Activated naive CD8-positive, alpha-beta T cell treated with anti-CD3 and anti-CD28 coated beads for 36 hours (primary cell): ENCODE measurements around the gene SLC9A8. TPM values are rescaled to one million over a fixed set of nuclear protein-coding genes. Genes with fewer than 3 reads are reported as not detected.

Source experiments
- DNase-seq: peaks from one replicate; pipeline ENCODE4 v3.0.0; 2021
- H3K27ac Mint-ChIP-seq: one replicate; pipeline ENCODE4 v1.8.0; 2022; ENCODE audit warnings: mild to moderate bottlenecking, moderate library complexity, mixed read lengths
- H3K27me3 Mint-ChIP-seq: one replicate; pipeline ENCODE4 v1.8.0; 2022; ENCODE audit warnings: mild to moderate bottlenecking, mixed read lengths
- H3K36me3 Mint-ChIP-seq: one replicate; pipeline ENCODE4 v1.8.0; 2021; ENCODE audit warnings: mild to moderate bottlenecking, mixed read lengths
- H3K4me1 Mint-ChIP-seq: one replicate; pipeline ENCODE4 v1.8.0; 2021; ENCODE audit warnings: mixed read lengths
- H3K4me3 Mint-ChIP-seq: one replicate; pipeline ENCODE4 v1.8.0; 2022; ENCODE audit warnings: mild to moderate bottlenecking, moderate library complexity, mixed read lengths
- H3K9me3 Mint-ChIP-seq: one replicate; pipeline ENCODE4 v1.8.0; 2022; ENCODE audit warnings: mixed read lengths
- total RNA-seq, 2 experiments: library from RNA; stranded (reverse); gene quantifications; one replicate each; pipeline ENCODE4 v1.2.3, GENCODE V29; 2021

The SLC9A8 gene
- total RNA-seq, 2 experiments from 2014 or later = 9.9 to 10.9 TPM

DNA sequence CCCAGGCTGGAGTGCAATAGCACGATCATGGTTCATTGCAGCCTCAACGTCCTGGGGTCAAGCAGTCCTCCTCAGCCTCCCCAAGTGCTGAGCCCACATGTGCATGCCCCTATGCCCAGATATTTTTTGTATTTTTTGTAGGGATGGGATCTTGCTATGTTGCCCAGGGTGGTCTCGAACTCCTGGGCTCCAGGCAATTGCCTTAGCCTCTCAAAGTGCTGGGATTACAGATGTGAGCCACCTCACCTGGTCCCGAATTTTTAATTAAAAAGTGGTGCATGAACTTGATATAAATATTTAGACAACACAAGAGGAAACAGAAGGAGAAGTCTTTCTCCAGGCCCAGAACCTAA lies 116.5 kb downstream of the SLC9A8 start:
- Mint-ChIP-seq H3K27me3 (no peaks in the 10 kb centered on the region), H3K9me3 (no peaks in the 10 kb centered on the region), H3K4me1 (peaks cover 6% of the 10 kb centered on the region), H3K36me3 (no peaks in the 10 kb centered on the region), H3K4me3 (no peak overlapping the region), H3K27ac (no peak overlapping the region)
- DNase-seq = no peak

DNA sequence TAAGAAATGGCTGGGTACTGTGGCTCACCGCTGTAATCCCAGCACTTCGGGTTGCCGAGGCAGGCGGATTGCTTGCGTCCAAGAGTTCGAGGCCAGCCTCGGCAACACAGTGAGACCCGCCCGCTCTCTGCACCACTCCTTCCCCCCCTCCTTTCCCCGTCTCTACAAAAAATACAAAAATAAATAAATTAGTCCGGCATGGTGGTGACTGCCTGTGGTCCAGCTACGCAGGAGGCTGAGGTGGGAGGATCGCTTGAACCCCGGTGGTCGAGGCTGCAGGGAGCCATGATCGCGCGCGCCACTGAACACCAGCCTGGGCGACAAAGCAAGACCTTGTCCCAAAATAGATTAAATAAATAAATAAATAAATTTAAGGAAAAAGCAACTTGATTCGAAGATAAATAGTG lies 123.1 kb downstream of the SLC9A8 start:
- Mint-ChIP-seq H3K4me1 (peaks cover 33% of the 10 kb centered on the region), H3K4me3 (peak overlapping the region; percentile 50), H3K9me3 (no peaks in the 10 kb centered on the region), H3K36me3 (peaks cover 25% of the 10 kb centered on the region), H3K27ac (peak overlapping the region; percentile 45), H3K27me3 (no peaks in the 10 kb centered on the region)
- DNase-seq = no peak

DNA sequence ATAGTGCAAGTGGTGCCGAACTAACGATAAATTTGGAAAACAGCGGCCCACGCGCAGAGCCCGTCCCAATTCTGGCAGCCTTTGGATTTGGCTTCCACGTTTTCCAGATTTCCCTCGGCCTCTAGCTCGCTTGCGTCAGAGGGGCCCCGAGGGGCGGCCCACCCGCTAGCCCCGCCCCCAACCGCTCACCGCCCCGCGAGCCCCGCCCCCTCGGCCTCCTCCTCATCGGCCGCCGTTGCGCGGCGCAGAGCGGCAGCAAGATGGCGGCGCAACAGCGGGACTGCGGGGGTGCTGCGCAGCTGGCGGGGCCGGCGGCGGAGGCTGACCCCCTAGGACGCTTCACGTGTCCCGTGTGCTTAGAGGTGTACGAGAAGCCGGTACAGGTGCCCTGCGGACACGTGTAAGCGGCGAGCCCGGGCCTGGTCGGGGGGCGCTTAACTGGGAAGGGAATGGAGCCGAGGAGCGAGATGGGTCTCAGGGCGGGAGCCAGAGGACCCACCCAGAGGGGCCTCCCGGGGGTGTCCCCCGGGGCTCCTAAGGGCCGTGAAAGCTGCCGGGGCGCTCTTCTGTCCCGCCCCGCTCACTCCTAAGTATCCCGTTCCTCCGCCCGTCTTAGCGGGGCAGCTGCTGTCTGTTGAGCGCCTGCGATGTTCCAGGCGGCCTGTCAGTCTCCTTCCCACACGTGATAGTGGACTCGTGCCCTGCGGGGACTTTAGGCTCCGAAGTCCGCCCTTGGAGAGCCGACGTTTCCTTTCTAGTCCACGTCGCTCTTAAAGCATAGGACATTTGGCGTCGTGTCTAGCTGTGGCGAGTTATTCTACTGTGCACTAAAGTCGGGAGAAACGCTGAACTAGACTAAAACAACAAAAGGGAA lies 123.8 kb downstream of the SLC9A8 start, which contains the start of gene RNF114:
Gene RNF114, plus strand, starts transcription at position 245 of the 874 bp plus-strand sequence. Its CDS starts 16 bp downstream, at position 261.
- peak within 1 kb of the TSS; percentile 97 for H3K4me3 Mint-ChIP-seq
- peak; percentile 91 for DNase-seq
- H3K27me3 Mint-ChIP-seq = no peaks in the 10 kb centered on the region
- H3K4me1 Mint-ChIP-seq = peaks cover 39% of the 10 kb centered on the region
- peaks cover 25% of the 10 kb centered on the region for H3K36me3 Mint-ChIP-seq
- peak within 1 kb of the TSS; percentile 95 for H3K27ac Mint-ChIP-seq
- H3K9me3 Mint-ChIP-seq = no peaks in the 10 kb centered on the region

DNA sequence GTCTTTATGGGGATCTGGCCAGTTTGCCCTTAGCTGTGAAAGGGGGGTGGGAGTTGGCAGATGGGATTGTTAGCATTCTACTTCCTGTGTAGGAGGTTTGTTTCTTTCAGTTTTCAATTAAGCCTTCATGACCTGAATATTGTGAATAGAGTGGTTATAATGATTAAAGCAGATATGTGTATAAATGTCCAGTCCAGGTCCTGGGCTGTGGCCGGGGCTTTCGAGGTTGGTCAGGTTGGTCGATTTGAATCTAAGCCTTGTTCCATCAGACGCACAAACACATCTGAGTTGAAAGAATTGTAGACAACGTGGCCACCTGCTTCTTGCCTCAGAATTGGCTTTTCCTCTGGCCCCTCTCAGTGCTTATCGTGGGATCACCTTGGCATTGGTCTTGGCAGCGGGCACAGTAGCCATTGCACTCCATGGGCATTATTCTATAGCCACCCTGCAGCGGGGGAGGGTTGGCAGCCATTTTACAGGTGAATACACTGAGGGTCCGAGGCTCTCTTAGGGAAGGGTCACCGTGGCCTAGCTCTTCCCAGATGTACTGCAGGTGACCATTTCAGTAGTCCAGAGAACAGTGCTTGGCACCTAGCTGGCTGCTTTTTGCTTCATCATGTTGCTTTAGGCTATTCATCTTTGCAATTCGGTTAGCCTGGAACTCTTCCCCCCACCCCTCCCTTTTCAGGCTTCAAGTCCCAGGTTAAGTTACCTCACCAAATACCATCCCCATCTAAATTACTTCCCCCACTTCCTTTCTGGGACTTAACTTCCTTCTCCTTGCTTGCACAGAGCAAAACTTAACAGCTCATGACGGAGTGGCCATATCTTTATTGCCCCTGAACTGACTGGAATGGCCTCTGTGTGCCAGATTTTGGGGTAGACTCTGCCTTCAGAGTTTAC lies 124.7 kb downstream of the SLC9A8 start:
- H3K4me3 Mint-ChIP-seq = peak overlapping the region; percentile 97
- H3K4me1 Mint-ChIP-seq = peaks cover 40% of the 10 kb centered on the region
- no peaks in the 10 kb centered on the region for H3K27me3 Mint-ChIP-seq
- H3K27ac Mint-ChIP-seq = peak overlapping the region; percentile 95
- peaks cover 25% of the 10 kb centered on the region for H3K36me3 Mint-ChIP-seq
- H3K9me3 Mint-ChIP-seq = no peaks in the 10 kb centered on the region
- no peak for DNase-seq

DNA sequence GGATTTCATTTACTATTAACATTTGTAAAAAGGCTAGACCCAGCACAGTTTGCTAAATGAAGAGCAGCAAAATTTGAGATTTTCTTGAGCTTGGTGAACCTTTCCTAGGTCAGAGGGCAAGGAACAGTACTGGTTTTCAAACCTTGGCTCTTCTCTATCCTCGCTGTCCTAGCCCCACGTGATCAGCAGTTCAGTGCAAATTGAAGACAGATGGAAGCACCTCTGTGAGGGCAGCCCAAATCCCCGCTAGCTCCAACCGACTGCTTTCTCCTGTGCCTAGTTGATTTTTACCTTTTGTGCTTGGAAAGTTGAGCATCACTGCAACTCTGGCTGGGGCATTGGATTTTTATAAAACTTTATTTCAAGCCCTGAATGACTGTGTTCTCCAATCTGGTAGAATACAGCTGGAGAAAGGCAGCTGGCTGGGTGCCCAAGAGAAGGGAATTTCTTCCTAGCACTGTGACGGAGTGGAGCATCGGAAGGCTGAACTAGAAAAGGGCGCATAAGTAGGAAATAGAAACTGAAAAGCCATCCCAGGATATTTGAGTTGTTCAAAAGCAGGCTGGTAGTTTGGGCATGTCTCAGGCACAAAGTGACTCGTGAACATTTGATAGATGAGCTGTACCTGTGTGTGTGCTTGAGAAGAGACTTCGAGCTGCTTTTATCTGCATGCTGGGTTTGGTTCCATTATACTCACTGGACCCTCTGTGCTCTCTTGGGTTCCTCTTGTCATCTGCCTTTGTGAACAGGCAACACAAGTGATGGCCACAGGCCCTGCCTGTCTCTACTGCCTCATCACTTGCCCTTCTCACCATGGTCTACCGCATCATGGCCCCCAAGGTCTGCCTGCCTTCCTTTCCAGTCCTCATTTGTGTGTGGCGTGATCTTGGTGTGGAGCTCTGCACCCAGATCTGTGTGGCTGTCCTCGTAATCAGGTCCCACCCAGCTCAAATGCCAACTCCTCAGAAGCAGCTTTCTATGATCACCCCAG lies 125.8 kb downstream of the SLC9A8 start:
- Mint-ChIP-seq H3K4me3 (peak overlapping the region; percentile 97), H3K27me3 (no peaks in the 10 kb centered on the region), H3K27ac (peak overlapping the region; percentile 32), H3K9me3 (no peaks in the 10 kb centered on the region), H3K4me1 (peaks cover 44% of the 10 kb centered on the region), H3K36me3 (peaks cover 29% of the 10 kb centered on the region)
- DNase-seq = no peak

DNA sequence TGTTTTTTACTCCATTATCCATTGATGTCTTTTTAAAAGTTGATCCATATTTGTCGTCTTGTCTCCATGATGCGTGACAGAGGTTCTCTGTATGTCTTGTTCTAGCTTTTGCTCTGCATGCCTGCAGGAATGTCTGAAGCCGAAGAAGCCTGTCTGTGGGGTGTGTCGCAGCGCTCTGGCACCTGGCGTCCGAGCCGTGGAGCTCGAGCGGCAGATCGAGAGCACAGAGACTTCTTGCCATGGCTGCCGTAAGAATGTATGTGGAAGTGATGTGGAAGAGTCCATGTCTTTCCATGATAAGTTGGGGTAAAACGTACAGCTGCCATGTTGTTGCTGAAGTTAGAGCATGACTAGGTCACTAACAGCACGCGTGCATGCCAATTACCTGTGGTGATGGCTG lies 128.8 kb downstream of the SLC9A8 start:
- no peak overlapping the region for H3K27ac Mint-ChIP-seq
- H3K27me3 Mint-ChIP-seq = no peaks in the 10 kb centered on the region
- no peak overlapping the region for H3K4me3 Mint-ChIP-seq
- H3K9me3 Mint-ChIP-seq = no peaks in the 10 kb centered on the region
- peaks cover 34% of the 10 kb centered on the region for H3K4me1 Mint-ChIP-seq
- peaks cover 48% of the 10 kb centered on the region for H3K36me3 Mint-ChIP-seq
- DNase-seq = no peak

Other genes with a start within 250 kb of the SLC9A8 start
- gene PTGIS, start 244.7 kb upstream of the SLC9A8 start, total RNA-seq = under 1 TPM; 0.04 to 0.08 TPM
- 10 to 100 TPM; 22.4 to 23.3 TPM for gene B4GALT5, start 99.0 kb upstream of the SLC9A8 start, total RNA-seq
- gene SPATA2, start 102.7 kb downstream of the SLC9A8 start, total RNA-seq = 10 to 100 TPM; 11.2 to 11.6 TPM
- 10 to 100 TPM; 61.5 to 70.7 TPM for gene RNF114, start 123.6 kb downstream of the SLC9A8 start, total RNA-seq
- gene SNAI1, start 170.2 kb downstream of the SLC9A8 start, total RNA-seq = under 1 TPM; 0.82 to 0.93 TPM